Body of pancreas (tissue), 4 donors: Measurements from ENCODE around the gene COL5A1.

Experiments
- POLR2A ChIP-seq, 3 donors: fragments of 450-650 bp; IDR thresholded peaks; one replicate each; pipeline ENCODE4 v1.6.1; 2016; ENCODE audit warnings: antibody characterized with exemption in 3 of 3, mild to moderate bottlenecking in 2 of 3
- TF ChIP-seq, protein P1 (sequence below), 7 experiments: fragments of 450-650 bp in 4 of 7; fragments of 200-600 bp in 3 of 7; sonication (generic) in 3 of 7; IDR thresholded peaks; one replicate each; pipeline ENCODE4 v1.5.1; 2016 to 2019; ENCODE audit warnings: antibody characterized with exemption in 7 of 7

DNA sequence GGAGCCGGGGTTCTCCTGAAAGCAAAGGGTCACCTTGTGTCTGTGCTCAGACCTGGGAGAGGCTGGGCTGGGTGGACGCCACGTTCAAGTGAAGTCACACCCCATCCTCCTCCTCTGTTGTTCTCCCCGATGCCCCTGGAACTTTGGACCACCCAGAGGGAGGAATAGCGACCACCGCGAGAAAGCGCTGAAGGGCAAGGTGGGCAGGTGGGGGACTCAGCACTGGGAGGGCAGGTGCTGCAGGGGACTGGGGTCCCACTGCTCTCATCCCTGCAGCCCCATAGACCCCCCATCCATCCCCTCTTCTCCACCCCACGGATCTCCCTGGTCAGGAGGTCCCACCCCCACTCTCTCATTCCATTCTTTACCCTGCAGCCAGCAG lies 48.8 kb upstream of the COL5A1 start:
- TF ChIP-seq, protein P1, sequence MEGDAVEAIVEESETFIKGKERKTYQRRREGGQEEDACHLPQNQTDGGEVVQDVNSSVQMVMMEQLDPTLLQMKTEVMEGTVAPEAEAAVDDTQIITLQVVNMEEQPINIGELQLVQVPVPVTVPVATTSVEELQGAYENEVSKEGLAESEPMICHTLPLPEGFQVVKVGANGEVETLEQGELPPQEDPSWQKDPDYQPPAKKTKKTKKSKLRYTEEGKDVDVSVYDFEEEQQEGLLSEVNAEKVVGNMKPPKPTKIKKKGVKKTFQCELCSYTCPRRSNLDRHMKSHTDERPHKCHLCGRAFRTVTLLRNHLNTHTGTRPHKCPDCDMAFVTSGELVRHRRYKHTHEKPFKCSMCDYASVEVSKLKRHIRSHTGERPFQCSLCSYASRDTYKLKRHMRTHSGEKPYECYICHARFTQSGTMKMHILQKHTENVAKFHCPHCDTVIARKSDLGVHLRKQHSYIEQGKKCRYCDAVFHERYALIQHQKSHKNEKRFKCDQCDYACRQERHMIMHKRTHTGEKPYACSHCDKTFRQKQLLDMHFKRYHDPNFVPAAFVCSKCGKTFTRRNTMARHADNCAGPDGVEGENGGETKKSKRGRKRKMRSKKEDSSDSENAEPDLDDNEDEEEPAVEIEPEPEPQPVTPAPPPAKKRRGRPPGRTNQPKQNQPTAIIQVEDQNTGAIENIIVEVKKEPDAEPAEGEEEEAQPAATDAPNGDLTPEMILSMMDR (IDR thresholded peaks at IDR 0.05): no peak
- TF ChIP-seq POLR2A (IDR thresholded peaks at IDR 0.05): no peak
